Tibial nerve (tissue), 4 donors: ENCODE data around the gene COA5. TPM values are rescaled to one million over a fixed set of nuclear protein-coding genes. Genes with fewer than 3 reads are reported as not detected.

Source experiments
- DNase-seq, 2 donors: peaks; one replicate each; pipeline ENCODE4 v3.0.0-alpha.2; 2019; ENCODE audit warnings: low spot score in 2 of 2
- H3K27ac ChIP-seq, 4 donors: fragments of 200-600 bp; sonication (generic) in 3 of 4; one replicate each; pipeline ENCODE4 v1.5.1; 2017 to 2019; ENCODE audit warnings: mild to moderate bottlenecking in 1 of 4
- H3K27me3 ChIP-seq, 2 donors: fragments of 200-600 bp; sonication (generic) in 1 of 2; one replicate each; pipeline versions ENCODE4 v1.5.1 to v1.6.0; 2017 to 2019
- H3K36me3 ChIP-seq, 3 donors: fragments of 200-600 bp; sonication (generic); one replicate each; pipeline ENCODE4 v1.5.1; 2018 to 2019
- H3K4me1 ChIP-seq, 4 donors: fragments of 200-600 bp; sonication (generic) in 3 of 4; one replicate each; pipeline ENCODE4 v1.5.1; 2017 to 2019
- H3K4me3 ChIP-seq, 4 donors: fragments of 200-600 bp; sonication (generic) in 3 of 4; one replicate each; pipeline ENCODE4 v1.5.1; 2017 to 2019; ENCODE audit warnings: mild to moderate bottlenecking in 1 of 4, moderate library complexity in 1 of 4
- H3K9me3 ChIP-seq, 4 donors: fragments of 200-600 bp; sonication (generic) in 3 of 4; one replicate each; pipeline ENCODE4 v1.5.1; 2017 to 2019
- CTCF ChIP-seq, 5 experiments: fragments of 200-600 bp in 3 of 5; fragments of 450-650 bp in 2 of 5; sonication (generic) in 3 of 5; IDR thresholded peaks; one replicate each; pipeline ENCODE4 v1.5.1; 2016 to 2019; ENCODE audit warnings: antibody characterized with exemption in 5 of 5, mild to moderate bottlenecking in 3 of 5, moderate library complexity in 2 of 5
- EP300 ChIP-seq, 2 donors: sonication (generic); formaldehyde crosslinking; IDR thresholded peaks; one replicate each; pipeline ENCODE4 v1.6.1; 2017; ENCODE audit warnings: antibody characterized with exemption in 2 of 2, mild to moderate bottlenecking in 1 of 2
- POLR2A ChIP-seq, 2 donors: fragments of 450-650 bp; IDR thresholded peaks; one replicate each; pipeline ENCODE4 v1.6.1; 2017; ENCODE audit warnings: antibody characterized with exemption in 2 of 2, mild to moderate bottlenecking in 2 of 2, moderate library complexity in 2 of 2
- WGBS, 2 donors: methylation state at CpG; one replicate each; pipeline ENCODE4 v1.1.5; 2018; 5-methylcytosine and 5-hydroxymethylcytosine counted together
- total RNA-seq, 4 donors: library from RNA; depleted of rRNA; stranded (reverse); fragments of >200 nt; gene quantifications; one replicate each; pipeline ENCODE4 v1.1.0, GENCODE V29; 2016

The COA5 gene
- total RNA-seq, 4 donors from 2014 or later, result 23.1 to 46.8 (median 33.7) TPM

- Histone ChIP-seq H3K27ac (no peak overlapping the region), H3K36me3 (peaks cover 0 to 75% (median 9%) of the 10 kb centered on the region in 3 donors), H3K4me3 (no peak overlapping the region), H3K27me3 (no peaks in the 10 kb centered on the region), H3K4me1 (no peaks in the 10 kb centered on the region), H3K9me3 (no peaks in the 10 kb centered on the region)
- WGBS, 2 donors, result 90 to 93% methylated on average over 7 to 10 of the region's 10 CpGs
- no peak for DNase-seq
- no peak for TF ChIP-seq EP300 (IDR thresholded peaks at IDR 0.05)
- TF ChIP-seq POLR2A (IDR thresholded peaks at IDR 0.05), result no peak
- no peak for TF ChIP-seq CTCF (IDR thresholded peaks at IDR 0.05)
Measured at GRCh38 chr2:98583816-98584618, 24.3 kb downstream of the COA5 start.

- WGBS, 2 donors, result 92 to 97% methylated on average over 7 of the region's 7 CpGs
- Histone ChIP-seq H3K27ac (no peak overlapping the region), H3K9me3 (no peaks in the 10 kb centered on the region), H3K4me1 (no peaks in the 10 kb centered on the region), H3K4me3 (no peak overlapping the region), H3K36me3 (peaks cover 0 to 78% (median 9%) of the 10 kb centered on the region in 3 donors), H3K27me3 (no peaks in the 10 kb centered on the region)
- DNase-seq, result no peak
- no peak for TF ChIP-seq POLR2A (IDR thresholded peaks at IDR 0.05)
- no peak for TF ChIP-seq CTCF (IDR thresholded peaks at IDR 0.05)
- no peak for TF ChIP-seq EP300 (IDR thresholded peaks at IDR 0.05)
Measured at GRCh38 chr2:98583276-98583675, 25.0 kb downstream of the COA5 start.

- no peak for TF ChIP-seq CTCF (IDR thresholded peaks at IDR 0.05)
- TF ChIP-seq EP300 (IDR thresholded peaks at IDR 0.05), result no peak
- no peak for TF ChIP-seq POLR2A (IDR thresholded peaks at IDR 0.05)
- H3K36me3 ChIP-seq, result peaks cover 0 to 80% (median 9%) of the 10 kb centered on the region in 3 donors
- WGBS, 2 donors, result 94 to 97% methylated on average over 9 of the region's 9 CpGs
- no peaks in the 10 kb centered on the region for H3K4me1 ChIP-seq
- H3K4me3 ChIP-seq, result no peak overlapping the region
- DNase-seq, result no peak
- no peaks in the 10 kb centered on the region for H3K9me3 ChIP-seq
- no peak overlapping the region for H3K27ac ChIP-seq
- H3K27me3 ChIP-seq, result no peaks in the 10 kb centered on the region
Measured at GRCh38 chr2:98582523-98582922, 25.8 kb downstream of the COA5 start.

GRCh38 chr2:98580656-98581284, 27.5 kb downstream of the COA5 start:
- no peak overlapping the region for H3K27ac ChIP-seq
- TF ChIP-seq EP300 (IDR thresholded peaks at IDR 0.05) (no peak), POLR2A (IDR thresholded peaks at IDR 0.05) (no peak), CTCF (IDR thresholded peaks at IDR 0.05) (no peak)
- no peak for DNase-seq
- no peaks in the 10 kb centered on the region for H3K4me1 ChIP-seq
- H3K9me3 ChIP-seq, result no peaks in the 10 kb centered on the region
- 86 to 92% methylated on average over 10 of the region's 10 CpGs for WGBS, 2 donors
- H3K36me3 ChIP-seq, result peaks cover 0 to 84% (median 9%) of the 10 kb centered on the region in 3 donors
- no peaks in the 10 kb centered on the region for H3K27me3 ChIP-seq
- no peak overlapping the region for H3K4me3 ChIP-seq

GRCh38 chr2:98579926-98580325, 28.4 kb downstream of the COA5 start:
- no peak overlapping the region for H3K27ac ChIP-seq
- TF ChIP-seq POLR2A (IDR thresholded peaks at IDR 0.05) (no peak), CTCF (IDR thresholded peaks at IDR 0.05) (no peak), EP300 (IDR thresholded peaks at IDR 0.05) (no peak)
- whole genome bisulfite sequencing, 2 donors, result 94% methylated on average over 7 of the region's 7 CpGs
- no peaks in the 10 kb centered on the region for H3K9me3 ChIP-seq
- DNase-seq, result no peak
- H3K4me3 ChIP-seq, result no peak overlapping the region
- no peaks in the 10 kb centered on the region for H3K4me1 ChIP-seq
- H3K27me3 ChIP-seq, result no peaks in the 10 kb centered on the region
- H3K36me3 ChIP-seq, result peaks cover 0 to 92% (median 9%) of the 10 kb centered on the region in 3 donors
